ENCODE results near the gene CFDP1. TPM values are rescaled to one million over a fixed set of nuclear protein-coding genes. Genes with fewer than 3 reads are reported as not detected.

Gene CFDP1
- total RNA-seq, 1 experiment from 2014 or later, result 32.1 TPM

DNA sequence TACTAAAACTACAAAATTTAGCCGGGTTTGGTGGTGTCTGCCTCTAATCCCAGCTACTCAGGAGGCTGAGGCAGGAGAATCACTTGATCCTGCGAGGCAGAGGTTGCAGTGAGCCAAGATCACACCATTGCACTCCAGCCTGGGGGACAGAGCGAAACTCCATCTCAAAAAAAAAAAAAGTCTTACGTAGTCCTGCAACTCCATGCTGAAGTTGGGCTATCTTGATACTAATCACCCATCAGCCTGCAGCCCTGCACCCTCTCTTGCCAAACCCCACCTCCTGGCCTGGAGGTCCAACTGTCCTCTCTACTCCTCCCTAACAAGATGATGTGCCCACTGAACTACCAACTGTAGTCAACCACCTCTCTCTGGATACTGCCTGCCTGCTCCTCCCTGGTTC, 26.4 kb upstream of the CFDP1 start:
- ATAC-seq, result no peak
- TF ChIP-seq EZH2phosphoT487 (IDR thresholded peaks at IDR 0.05; ENCODE audit: borderline replicate concordance, low read length) (no peak), EZH2 (IDR thresholded peaks at IDR 0.05; ENCODE audit: low read length, unreplicated experiment) (no peak)
- TF ChIP-seq, protein P1, sequence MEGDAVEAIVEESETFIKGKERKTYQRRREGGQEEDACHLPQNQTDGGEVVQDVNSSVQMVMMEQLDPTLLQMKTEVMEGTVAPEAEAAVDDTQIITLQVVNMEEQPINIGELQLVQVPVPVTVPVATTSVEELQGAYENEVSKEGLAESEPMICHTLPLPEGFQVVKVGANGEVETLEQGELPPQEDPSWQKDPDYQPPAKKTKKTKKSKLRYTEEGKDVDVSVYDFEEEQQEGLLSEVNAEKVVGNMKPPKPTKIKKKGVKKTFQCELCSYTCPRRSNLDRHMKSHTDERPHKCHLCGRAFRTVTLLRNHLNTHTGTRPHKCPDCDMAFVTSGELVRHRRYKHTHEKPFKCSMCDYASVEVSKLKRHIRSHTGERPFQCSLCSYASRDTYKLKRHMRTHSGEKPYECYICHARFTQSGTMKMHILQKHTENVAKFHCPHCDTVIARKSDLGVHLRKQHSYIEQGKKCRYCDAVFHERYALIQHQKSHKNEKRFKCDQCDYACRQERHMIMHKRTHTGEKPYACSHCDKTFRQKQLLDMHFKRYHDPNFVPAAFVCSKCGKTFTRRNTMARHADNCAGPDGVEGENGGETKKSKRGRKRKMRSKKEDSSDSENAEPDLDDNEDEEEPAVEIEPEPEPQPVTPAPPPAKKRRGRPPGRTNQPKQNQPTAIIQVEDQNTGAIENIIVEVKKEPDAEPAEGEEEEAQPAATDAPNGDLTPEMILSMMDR (conservative IDR thresholded peaks at IDR 0.05; ENCODE audit: low read depth, low read length), result no peak

DNA sequence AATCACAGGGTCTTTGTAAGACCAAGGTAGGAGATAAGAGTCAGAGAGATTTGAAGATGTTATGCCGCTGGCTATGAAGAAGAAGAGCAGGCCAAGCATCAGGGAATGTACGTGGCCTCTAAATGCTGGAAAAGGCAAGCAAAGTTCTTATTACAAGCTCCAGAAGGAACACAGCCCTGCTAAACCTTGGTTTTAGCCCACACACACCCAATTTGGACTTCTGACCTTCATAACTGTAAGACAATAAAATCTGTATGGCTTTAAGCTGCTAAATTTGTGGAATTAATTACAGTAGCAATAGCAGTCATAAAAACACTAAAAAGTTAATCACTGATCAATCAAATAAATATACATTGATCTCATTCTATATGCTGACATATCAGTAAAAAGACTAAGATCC, 25.1 kb upstream of the CFDP1 start:
- ChIA-PET CTCF (no interaction called here), POLR2A (ENCODE audit: unreplicated experiment) (no interaction called here)
- H3K4me3 ChIP-seq (ENCODE audit: low read length), result no peak overlapping the region
- peaks cover 99% of the 10 kb centered on the region for H3K79me2 ChIP-seq (ENCODE audit: low read length)
- H2AFZ ChIP-seq (ENCODE audit: low read length), result no peak overlapping the region
- no peak for TF ChIP-seq EZH2phosphoT487 (IDR thresholded peaks at IDR 0.05; ENCODE audit: borderline replicate concordance, low read length)
- TF ChIP-seq, protein P1 (conservative IDR thresholded peaks at IDR 0.05; ENCODE audit: low read depth, low read length), result no peak
- TF ChIP-seq EZH2 (IDR thresholded peaks at IDR 0.05; ENCODE audit: low read length, unreplicated experiment), result no peak
- no peaks in the 10 kb centered on the region for H3K9me3 ChIP-seq (ENCODE audit: low read length)
- intact Hi-C loops (cut with micrococcal nuclease), result no loop called here
- no TSS peak for BruUV-seq (replicated peaks)
- no peaks in the 10 kb centered on the region for H3K9me2 ChIP-seq (replicated peaks; ENCODE audit: low read length)
- DNase-seq (no peak), ATAC-seq (no peak)
- H3K27me3 ChIP-seq (ENCODE audit: low read length), result no peaks in the 10 kb centered on the region
- peaks cover 13% of the 10 kb centered on the region for H4K20me1 ChIP-seq (ENCODE audit: low read length)
- H3K27ac ChIP-seq (ENCODE audit: low read length), result no peak overlapping the region
- peaks cover 17% of the 10 kb centered on the region; the same call in 1 of the 2 replicates for H3K4me1 ChIP-seq (ENCODE audit: insufficient read depth, low read length)
- no peak overlapping the region for H3K4me2 ChIP-seq (ENCODE audit: low read length)
- H3K36me3 ChIP-seq (ENCODE audit: low read depth, low read length), result no peaks in the 10 kb centered on the region
- no peaks in the 10 kb centered on the region for H3F3A ChIP-seq (ENCODE audit: low read length, unreplicated experiment)
- H3K9ac ChIP-seq (ENCODE audit: low read length), result no peak overlapping the region

More for the DNA sequence above, 26.4 kb upstream of the CFDP1 start:
- no peak overlapping the region for H3K27ac ChIP-seq (ENCODE audit: low read length)
- H3K27me3 ChIP-seq (ENCODE audit: low read length), result no peaks in the 10 kb centered on the region
- BruUV-seq (replicated peaks), result no TSS peak
- H3K9me2 ChIP-seq (replicated peaks; ENCODE audit: low read length), result no peaks in the 10 kb centered on the region
- peaks cover 13% of the 10 kb centered on the region for H4K20me1 ChIP-seq (ENCODE audit: low read length)
- intact Hi-C loops (cut with micrococcal nuclease), result loop anchor here (5.0 kb wide), 1 partner anchor 163 kb away; the partner anchor contains the start of gene ADAT1
- H3F3A ChIP-seq (ENCODE audit: low read length, unreplicated experiment), result no peaks in the 10 kb centered on the region
- peaks cover 95% of the 10 kb centered on the region for H3K79me2 ChIP-seq (ENCODE audit: low read length)
- peaks cover 17% of the 10 kb centered on the region; the same call in 1 of the 2 replicates for H3K4me1 ChIP-seq (ENCODE audit: insufficient read depth, low read length)
- H3K9me3 ChIP-seq (ENCODE audit: low read length), result no peaks in the 10 kb centered on the region
- H3K4me3 ChIP-seq (ENCODE audit: low read length), result no peak overlapping the region
- H3K36me3 ChIP-seq (ENCODE audit: low read depth, low read length), result no peaks in the 10 kb centered on the region; the same call in 1 of the 2 replicates
- POLR2A ChIA-PET (ENCODE audit: unreplicated experiment), result no interaction called here
- no peak overlapping the region for H3K4me2 ChIP-seq (ENCODE audit: low read length)
- no peak overlapping the region for H2AFZ ChIP-seq (ENCODE audit: low read length)
- H3K9ac ChIP-seq (ENCODE audit: low read length), result no peak overlapping the region
- no peak for DNase-seq
- CTCF ChIA-PET, result no interaction called here

DNA sequence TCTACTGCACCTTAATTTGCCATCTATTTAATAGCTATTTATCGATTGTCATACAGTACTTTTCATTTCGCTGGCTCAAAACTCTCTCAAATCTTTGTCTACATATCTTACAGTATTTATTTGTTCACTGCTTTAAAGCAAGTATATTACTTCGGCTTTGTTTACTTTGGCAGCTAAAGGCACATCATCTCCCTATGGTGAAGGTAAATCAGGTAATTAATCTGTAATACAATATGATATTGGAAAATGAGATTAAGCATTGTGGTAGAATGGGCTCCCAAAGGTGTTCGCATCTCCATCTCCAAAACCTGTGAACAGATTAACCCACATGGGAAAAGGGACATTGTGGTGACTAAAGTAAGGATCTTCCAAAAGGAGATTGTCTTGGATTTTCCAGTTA, 24.7 kb upstream of the CFDP1 start:
- H3K9me2 ChIP-seq (replicated peaks; ENCODE audit: low read length), result no peaks in the 10 kb centered on the region
- H3K27me3 ChIP-seq (ENCODE audit: low read length), result no peaks in the 10 kb centered on the region
- TF ChIP-seq, protein P1 (conservative IDR thresholded peaks at IDR 0.05; ENCODE audit: low read depth, low read length), result no peak
- TF ChIP-seq EZH2 (IDR thresholded peaks at IDR 0.05; ENCODE audit: low read length, unreplicated experiment), result no peak
- TF ChIP-seq EZH2phosphoT487 (IDR thresholded peaks at IDR 0.05; ENCODE audit: borderline replicate concordance, low read length), result no peak
- ChIA-PET CTCF (no interaction called here), POLR2A (ENCODE audit: unreplicated experiment) (no interaction called here)
- H2AFZ ChIP-seq (ENCODE audit: low read length), result no peak overlapping the region
- H3K9ac ChIP-seq (ENCODE audit: low read length), result no peak overlapping the region
- ATAC-seq, result no peak
- H3K79me2 ChIP-seq (ENCODE audit: low read length), result peaks cover 99% of the 10 kb centered on the region
- H3F3A ChIP-seq (ENCODE audit: low read length, unreplicated experiment), result no peaks in the 10 kb centered on the region
- no peak overlapping the region for H3K4me3 ChIP-seq (ENCODE audit: low read length)
- no peaks in the 10 kb centered on the region for H3K36me3 ChIP-seq (ENCODE audit: low read depth, low read length)
- no peaks in the 10 kb centered on the region for H3K9me3 ChIP-seq (ENCODE audit: low read length)
- intact Hi-C loops (cut with micrococcal nuclease), result no loop called here
- peaks cover 13% of the 10 kb centered on the region for H4K20me1 ChIP-seq (ENCODE audit: low read length)
- BruUV-seq (replicated peaks), result no TSS peak
- H3K4me1 ChIP-seq (ENCODE audit: insufficient read depth, low read length), result peaks cover 15% of the 10 kb centered on the region; the same call in 1 of the 2 replicates
- DNase-seq, result no peak
- H3K27ac ChIP-seq (ENCODE audit: low read length), result no peak overlapping the region
- H3K4me2 ChIP-seq (ENCODE audit: low read length), result no peak overlapping the region

Data from PC-3 (cell line).